HG02588 (cell line): ENCODE data around the gene PIP4K2C.
"Not testable (repeated sequence)": the region's sequence is repeated elsewhere in the genome, so short reads cannot be mapped to it uniquely, and the experiment has no call there.

ENCODE experiments used
- ATAC-seq: cut with Tn5 transposase; IDR thresholded peaks from one replicate; pipeline ENCODE4 v1.9.1; 2021; ENCODE audit warnings: mild to moderate bottlenecking, moderate library complexity; ENCODE audit not compliant: unreplicated experiment

Gene PIP4K2C

DNA sequence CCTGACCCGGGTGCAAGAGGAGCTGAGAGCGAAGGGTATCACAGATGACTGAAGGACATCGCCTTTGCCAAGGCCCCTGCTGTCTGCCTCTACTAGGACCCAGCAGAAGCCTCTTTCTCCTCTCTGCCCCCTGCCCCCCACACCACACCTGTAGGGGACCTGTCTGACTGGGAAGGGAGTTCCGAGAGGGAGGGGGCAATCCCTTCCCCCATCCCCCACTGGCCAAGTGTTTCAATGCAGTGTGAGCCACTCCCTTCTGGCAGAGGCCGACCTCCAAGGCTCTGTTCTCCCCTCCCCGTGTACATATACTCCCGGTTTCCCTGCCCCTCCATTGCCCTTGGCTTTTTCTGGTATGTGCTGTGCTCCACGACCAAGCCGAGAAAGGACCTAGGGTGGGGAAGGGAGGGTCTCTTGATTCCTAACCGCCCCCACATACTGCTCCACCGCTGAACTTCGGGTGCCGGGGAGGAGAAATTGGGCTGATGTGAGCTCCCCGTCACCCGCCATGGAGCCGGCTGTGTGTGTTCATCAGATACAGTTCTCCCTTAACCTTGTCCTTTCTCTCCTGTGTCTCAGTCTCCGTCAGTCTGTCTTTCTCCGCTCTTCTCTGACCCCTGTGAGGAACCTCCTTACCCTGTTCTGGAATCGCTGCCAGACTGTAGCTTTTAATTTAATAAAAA, 18.2 kb downstream of the PIP4K2C start:
- ATAC-seq, result no peak

DNA sequence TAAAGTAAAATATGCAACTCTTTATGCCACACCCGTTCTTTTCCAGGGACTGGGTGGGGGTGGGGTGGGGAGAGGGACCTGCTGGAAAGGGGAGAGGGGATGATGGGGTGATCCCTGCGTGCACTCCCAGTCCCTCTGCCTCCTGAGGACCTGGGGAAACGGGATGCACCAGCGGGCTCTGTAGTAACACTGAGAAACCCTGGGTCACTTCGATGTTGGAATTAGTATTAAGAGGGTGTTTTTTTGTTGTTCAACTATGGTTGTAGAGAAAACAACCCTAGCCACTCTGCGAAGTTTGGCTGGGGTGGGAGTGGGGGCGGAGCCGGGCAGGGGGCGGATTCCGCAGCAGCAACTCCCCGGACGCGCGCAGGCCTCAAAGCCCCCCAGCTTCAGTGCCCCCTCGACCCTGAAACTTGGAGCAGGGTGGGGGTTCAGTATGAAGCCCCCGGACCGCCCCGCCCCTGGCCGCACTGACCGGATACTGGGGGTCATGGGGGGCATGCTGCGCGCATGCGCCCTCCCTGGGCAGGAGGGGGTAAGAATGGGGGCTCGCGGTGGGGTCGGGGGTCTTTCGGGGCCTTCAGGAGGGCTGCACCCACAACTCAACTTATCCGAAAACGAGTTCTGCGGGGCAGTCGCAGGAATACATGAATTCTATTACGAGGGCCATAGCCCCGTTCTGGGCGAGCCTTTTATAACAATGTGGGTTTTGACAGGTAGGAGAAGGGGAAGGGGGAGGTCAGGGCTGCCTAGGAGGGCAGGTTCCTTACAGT, 19.0 kb downstream of the PIP4K2C start:
- ATAC-seq, result no peak

DNA sequence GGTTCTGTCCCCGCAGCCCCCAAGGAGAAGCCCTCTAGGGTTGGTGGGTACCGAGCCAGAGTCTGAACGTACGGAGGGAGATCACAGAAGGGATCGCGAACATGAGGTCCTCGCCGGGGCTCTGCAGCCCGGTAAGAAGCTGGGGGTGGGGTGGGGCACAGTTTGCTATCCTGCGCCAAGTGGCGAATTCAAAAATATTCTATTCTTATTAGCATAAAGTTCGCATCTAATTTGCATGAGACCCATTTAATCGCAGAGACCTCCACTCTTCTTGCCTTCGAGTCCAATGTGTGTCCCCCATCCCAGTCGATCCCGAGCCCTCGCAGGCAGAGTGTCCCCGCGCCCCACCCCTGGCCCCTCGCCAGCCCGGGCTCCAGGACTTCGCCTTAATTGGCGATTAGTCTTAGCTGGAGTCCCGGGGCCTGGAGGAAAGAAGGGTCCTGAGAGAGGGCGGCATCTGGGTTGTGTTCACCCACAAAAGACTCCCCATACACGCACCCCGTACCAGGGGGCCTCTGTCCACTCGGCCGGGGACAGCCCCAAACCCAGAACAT, 19.6 kb downstream of the PIP4K2C start:
- no peak for ATAC-seq

DNA sequence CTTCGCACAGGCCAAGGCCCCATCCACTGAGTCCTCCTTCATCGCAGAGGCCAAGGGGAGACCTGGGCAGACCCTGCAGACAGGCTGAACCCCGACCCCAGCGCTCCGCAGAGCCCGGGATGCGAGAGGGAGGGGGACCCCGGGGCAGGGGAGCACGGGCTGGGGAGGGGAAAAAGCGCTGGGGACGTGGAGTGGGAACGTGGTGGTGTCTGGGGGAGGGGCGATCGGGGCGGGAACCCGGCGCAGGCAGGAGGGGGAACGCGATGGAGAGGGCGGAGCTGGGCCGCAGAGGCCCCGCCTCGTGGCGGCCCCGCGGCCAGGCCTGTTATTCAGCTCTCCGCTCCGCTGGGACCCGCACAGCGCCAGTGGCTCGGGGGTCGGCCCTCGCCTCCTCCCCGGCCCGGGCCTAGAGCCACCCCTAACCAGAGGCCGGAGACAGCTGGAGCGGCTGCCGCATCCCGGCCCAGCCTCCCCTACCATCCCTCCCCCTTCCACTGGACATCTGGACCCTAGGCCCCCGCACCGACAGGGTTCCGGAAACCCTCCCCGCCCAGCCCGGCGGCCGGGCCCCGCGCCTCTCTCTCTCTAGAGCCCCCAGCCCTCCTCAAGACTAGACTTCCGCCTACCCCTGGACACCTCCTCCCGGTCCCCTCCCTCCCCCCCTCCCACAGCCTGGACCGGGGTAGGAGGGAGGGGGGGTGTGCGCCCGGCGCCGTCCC, 20.3 kb downstream of the PIP4K2C start, which contains the start of gene ARHGEF25:
Gene ARHGEF25 (plus strand): TSS at position 328 of the 719 bp plus-strand sequence. CDS start 460 bp downstream, outside the sequence.
- ATAC-seq, result peak; percentile 42

DNA sequence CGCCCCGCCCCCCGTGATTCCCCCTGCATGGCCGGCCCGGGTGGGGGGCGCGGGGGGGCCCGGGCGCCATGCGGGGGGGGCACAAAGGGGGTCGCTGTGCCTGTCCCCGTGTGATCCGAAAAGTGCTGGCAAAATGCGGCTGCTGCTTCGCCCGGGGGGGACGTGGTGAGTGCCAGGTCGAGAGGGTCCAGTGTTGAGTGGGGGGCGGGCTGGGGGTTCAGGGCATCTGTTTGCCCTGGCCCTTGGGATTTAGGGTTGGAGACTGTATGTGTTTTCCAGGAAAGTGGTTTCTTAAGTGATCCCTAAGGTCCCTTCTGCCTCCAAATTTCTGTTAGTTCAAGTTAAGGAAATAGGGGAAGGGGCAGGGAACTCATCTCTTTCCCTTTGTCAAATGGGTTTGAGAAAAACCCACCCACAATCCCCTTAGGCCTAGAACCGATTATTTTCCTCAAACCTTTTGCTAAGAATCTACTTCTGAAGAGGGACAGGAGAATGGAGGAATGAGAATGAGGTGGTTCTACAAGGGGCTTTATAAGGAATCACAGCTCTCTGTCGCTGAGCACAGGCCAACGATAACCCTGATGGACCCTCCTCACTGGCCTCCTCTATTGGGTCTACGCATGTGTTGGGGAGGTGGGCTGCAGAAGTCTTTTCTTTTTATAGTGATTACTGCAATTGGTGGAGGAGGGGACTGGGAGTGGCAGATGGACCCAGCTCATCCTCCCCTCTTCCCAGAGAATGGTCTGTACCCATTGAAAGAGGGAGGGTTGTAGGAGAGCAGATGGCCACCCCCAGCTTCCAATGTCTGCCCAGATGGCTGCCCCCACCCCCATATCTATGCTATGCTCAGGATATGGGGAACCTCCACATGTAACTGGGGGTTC, 21.1 kb downstream of the PIP4K2C start:
- ATAC-seq, result no peak

DNA sequence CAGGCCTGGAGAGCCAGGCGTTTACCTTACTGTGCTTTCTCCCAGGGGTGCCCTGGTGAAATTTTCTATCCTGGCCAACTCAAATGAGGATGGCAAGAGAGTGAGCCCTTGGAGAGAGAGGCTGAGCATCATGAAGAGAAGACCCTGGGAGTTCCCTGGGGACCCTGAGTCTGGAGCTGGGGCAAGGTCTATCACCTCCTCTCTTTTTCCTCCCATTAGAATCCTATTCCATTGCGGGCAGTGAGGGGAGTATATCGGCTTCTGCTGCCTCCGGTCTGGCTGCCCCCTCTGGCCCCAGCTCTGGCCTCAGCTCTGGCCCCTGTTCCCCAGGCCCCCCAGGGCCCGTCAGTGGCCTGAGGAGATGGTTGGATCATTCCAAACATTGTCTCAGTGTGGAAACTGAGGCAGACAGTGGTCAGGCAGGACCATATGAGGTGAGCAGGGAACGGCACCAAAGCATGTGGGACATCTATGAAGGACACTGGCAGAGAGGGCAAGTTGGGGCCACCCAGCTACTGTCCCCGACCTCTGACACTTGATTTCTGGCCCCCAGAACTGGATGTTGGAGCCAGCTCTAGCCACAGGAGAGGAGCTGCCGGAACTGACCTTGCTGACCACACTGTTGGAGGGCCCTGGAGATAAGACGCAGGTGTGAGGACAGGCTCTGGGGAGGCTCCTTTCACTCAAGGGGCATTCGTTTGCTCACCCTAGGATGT, 21.9 kb downstream of the PIP4K2C start:
- ATAC-seq, result no peak

DNA sequence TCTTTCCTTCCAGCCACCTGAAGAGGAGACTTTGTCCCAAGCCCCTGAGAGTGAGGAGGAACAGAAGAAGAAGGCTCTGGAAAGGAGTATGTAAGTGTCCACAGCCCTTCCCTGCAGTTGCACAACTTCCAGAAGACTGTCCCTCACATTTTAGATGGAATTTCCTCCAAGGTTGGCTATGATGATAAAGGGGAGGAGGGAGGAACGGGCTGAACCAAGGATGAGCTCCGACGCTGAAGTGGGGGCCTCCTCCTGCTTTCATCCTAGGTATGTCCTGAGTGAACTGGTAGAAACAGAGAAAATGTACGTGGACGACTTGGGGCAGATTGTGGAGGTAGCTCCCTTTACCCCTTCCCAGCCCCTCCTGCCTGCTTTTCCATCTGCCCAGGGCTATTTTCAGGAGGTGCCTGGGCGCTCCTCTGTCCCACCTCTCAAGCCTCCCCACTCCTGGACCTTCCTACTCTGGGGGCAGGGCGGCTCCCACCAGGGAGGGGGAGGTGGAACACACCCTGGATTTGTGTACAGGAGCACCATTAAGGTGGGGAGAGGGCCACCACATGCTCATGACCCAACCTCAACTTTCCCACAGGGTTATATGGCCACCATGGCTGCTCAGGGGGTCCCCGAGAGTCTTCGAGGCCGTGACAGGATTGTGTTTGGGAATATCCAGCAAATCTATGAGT, 22.6 kb downstream of the PIP4K2C start:
- no peak for ATAC-seq

DNA sequence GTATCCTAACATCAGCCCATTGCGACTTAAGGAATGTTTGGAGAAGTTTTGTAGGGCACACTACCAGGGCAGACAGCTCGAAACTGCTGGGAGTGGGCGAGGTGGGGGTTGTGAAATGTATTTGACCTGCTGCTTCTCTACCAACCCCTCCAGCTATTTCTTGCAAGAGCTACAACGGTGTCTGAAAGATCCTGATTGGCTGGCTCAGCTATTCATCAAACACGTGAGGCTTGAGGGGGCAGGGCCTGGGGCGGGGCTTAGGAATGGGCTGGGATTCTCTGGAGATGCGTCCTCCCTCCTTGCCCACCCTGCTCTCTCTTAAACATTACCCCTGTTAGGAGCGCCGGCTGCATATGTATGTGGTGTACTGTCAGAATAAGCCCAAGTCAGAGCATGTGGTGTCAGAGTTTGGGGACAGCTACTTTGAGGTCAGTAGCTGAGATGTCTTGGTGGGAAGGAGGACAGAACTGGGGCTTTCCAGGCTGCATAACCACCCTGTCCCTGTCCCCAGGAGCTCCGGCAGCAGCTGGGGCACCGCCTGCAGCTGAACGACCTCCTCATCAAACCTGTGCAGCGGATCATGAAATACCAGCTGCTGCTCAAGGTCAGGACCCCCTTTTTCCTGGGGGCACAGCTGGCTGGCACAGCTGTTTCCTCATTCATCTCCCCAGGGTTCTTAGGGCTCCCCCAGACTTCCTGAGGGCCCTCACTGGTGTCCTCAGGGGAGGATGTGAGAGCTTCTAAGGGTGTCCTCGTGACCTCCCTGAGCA, 23.4 kb downstream of the PIP4K2C start:
- peak; percentile 56 for ATAC-seq

DNA sequence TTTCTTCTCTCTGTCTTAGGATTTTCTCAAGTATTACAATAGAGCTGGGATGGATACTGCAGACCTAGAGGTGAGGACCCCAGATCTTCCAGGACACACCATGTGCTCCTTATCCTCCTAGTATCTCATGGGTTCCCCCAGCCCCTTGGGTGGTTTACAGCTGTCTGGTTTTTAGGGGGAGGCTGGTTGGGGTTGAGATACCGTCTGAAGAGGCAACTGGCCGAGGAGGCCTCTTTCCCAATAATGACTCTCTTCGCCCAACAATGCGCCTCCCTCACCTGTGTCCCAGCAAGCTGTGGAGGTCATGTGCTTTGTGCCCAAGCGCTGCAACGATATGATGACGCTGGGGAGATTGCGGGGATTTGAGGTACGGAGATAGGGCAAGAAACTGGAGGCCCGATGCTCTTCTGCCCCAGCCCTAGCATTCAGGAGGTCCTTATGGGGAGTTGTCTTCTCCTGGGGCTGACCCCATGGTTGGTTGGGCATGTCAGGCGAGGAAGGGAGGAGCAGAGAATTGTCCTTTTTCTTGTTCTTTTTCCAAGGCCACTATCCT, 24.0 kb downstream of the PIP4K2C start:
- no peak for ATAC-seq

DNA sequence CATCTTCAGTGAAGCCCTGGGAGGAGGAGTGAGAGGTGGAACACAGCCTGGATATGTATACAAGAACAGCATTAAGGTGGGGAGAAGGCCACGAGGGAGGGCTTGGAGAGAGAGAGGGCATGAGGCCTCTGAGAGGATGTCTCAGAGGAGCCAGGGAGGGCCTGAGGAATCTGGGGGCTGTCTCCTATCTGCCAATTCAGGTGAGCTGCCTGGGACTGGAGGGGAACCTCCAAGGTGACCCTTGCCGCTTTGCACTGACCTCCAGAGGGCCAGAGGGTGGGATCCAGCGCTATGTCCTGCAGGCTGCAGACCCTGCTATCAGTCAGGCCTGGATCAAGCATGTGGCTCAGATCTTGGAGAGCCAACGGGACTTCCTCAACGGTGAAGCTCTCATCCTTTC, 24.6 kb downstream of the PIP4K2C start:
- no peak for ATAC-seq

DNA sequence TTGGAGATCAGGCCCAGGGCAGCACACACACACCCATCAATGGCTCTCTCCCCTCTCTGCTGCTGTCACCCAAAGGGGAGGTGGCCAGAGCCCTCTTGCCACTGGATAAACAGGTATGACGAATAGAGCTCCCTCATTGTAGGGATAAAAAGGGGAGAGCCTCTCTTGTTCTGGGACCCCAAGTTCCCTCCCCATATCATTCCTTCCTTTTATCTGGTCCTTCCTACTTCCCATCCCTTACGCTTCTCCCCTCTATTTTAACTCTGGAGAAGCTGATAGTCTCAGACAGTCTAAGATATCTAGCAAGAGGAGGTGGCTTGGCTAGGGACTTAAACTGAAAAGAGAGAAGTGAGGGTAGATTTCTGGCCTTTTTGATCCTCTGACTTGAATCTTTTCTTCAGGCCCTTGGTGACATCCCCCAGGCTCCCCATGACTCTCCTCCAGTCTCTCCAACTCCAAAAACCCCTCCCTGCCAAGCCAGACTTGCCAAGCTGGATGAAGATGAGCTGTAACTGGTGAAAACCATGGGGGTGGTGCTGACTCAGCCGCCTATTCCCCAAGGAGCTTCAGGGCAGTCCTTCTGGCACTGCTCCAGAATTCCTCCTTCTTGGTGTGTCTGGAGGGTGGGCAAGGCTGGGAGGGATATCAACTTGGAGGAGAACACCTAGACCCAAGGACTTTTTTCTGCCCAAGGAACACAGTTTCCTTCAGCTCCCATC, 25.6 kb downstream of the PIP4K2C start:
- ATAC-seq, result no peak

DNA sequence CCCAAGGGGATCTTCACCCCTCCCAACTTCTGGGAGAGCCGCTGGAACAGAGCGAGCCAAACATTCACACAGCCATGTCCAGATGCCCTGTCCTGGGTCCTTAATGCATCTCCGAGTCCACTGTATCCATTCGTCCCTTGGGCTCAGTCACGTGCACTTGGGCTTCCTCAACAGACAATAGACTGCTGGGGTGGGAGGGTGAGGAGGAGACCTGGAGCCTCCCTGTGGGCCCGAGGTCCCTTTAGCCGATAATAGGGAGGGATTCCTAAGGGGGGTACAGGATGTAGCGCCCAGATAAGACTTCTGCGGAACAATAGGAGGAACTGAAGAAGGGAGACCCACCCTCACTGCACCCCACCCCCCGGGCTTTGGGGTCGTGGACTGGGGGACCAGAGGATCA, 26.9 kb downstream of the PIP4K2C start:
- ATAC-seq, result no peak

DNA sequence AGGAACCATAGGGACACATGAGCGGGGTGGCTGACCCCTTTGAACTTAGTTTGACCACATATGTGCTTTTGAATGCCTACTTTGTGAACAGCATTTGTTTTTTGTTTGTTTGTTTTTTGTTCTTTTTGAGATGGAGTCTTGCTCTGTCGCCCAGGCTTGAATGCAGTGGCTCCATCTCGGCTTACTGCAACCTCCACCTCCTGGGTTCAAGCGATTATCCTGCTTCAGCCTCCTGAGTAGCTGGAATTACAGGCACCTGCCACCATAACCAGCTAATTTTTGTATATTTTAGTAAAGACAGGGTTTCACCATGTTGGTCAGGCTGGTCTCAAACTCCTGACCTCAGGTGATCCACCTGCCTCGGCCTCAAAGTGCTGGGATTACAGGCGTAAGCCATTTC, 27.4 kb downstream of the PIP4K2C start:
- ATAC-seq, result not testable (repeated sequence)

DNA sequence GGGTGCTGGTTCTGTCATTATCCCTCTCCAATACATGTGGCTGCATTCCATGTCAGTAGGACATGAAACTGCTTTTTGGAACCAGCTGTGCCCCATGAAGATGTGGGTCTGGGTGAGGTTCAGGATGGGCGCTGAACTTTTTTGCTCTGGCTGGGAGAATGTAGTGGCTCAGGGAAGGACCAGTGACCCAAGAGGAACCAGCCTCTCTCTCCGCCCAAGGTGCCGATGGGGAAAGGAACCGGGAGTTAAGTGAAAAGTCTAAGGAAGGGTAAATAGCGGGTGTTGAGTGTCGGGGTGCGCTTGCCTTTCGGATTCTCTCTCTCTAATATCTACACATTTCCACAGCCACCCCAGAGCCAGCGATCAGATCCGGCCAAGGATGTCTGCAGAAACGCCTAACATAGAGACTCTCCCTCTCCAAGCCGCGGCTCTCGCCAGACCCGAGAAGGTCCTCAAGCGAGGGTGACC, 28.0 kb downstream of the PIP4K2C start:
- ATAC-seq, result no peak

DNA sequence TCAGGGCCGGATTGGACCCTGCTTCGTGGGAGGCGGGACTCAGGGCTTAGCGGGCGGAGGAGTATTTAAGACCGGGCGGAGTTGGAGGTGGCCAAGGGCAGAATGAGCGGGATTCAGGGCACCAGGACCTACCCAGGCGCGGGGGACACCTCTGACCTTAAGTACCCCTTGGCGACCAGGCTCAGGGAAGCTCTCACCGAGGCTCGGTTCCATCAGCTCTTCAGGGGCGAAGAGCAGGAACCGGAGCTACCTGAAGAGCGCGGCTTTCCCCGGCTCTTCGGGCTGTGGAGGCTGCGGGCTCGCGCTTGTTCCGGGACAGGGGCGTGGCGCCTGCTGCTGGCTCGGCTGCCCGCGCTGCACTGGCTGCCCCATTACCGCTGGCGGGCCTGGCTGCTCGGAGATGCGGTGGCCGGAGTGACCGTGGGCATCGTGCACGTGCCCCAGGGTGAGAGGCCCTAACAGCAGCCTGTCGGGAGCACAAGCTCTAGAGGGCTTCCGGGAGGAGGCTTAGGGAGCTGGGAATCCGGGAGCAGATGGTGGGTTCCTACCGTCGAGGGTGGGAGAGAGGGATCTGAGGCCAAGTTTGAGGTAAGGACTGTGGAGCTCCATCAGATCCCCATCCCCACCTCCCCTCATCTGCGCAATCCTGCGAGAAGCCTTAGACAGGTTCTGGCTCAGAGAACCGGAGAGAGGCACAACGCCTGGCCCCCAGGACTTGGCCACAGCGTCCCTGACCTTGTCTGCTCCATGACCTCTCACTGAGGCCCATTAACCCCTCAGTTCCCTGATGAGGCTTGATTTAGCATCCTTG, 28.6 kb downstream of the PIP4K2C start:
- no peak for ATAC-seq

DNA sequence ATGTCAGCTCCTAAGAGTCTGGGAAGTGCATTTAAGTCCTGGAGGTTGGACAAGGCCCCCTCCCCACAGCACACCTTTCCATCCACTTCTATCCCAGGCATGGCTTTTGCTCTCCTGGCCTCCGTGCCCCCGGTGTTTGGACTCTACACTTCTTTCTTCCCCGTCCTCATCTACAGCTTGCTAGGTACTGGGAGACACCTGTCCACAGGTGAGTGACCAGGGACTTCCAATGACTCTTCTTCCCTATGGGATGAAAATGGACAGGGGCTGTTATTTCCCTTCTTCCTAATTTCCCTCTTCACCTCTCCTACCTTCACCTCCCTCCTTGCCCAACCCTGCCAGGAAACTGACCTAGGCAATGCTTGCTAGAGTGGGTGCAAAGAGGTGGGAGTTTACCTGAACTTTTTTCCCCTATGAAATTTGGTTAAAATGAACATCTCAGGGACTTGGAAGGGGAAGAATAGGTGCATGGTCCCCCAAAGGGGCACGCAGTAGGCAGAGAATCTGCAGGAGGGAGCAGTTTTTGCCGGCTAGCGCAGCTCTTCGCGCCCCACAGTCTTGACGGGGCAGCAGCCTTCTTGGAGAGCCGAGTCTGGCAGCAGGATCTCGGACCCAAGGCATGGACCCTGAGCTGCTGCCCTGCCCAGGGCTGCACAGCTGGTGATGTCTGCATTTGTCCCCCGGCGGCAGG, 29.4 kb downstream of the PIP4K2C start:
- no peak for ATAC-seq
